Epithelial cell of esophagus (primary cell): ENCODE measurements around the gene IFTAP.
"Not testable (repeated sequence)": the region's sequence is repeated elsewhere in the genome, so short reads cannot be mapped to it uniquely, and the experiment has no call there.

ENCODE experiments used
- DNase-seq: peaks from one replicate; pipeline ENCODE4 v3.0.0; 2010; ENCODE audit warnings: low read depth
- H3K4me3 ChIP-seq: 2 replicates; pipeline ENCODE4 v1.5.1; 2011; ENCODE audit warnings: mild to moderate bottlenecking, low read length, control low read depth
- CTCF ChIP-seq: IDR thresholded peaks from 2 replicates; pipeline ENCODE4 v1.5.1; 2011; ENCODE audit warnings: low read depth, mild to moderate bottlenecking, low read length, control low read depth, inconsistent platforms; ENCODE audit not compliant: insufficient read depth; ENCODE audit errors: missing control alignments

The IFTAP gene

GRCh38 chr11:36594316-36594989 is at the start of gene IFTAP:
Gene IFTAP (plus strand): TSS chr11:36594502. CDS start chr11:36610104, 15,602 bp downstream.
- peak; percentile 92 for DNase-seq
- no peak for TF ChIP-seq CTCF
- H3K4me3 ChIP-seq: peak within 1 kb of the TSS; percentile 71

- H3K4me3 ChIP-seq: no peak overlapping the region
- DNase-seq: no peak
- TF ChIP-seq CTCF: no peak
These were observed 43.8 kb upstream of the IFTAP start for GRCh38 chr11:36550385-36551115.

- not testable (repeated sequence) for DNase-seq
These were observed 36.9 kb upstream of the IFTAP start for GRCh38 chr11:36557390-36557789.

GRCh38 chr11:36557991-36558390 is 36.3 kb upstream of the IFTAP start:
- peak; percentile 18 for DNase-seq
- TF ChIP-seq CTCF: no peak
- no peak overlapping the region for H3K4me3 ChIP-seq

More at GRCh38 chr11:36557390-36557789, 36.9 kb upstream of the IFTAP start:
- H3K4me3 ChIP-seq: not testable (repeated sequence)

GRCh38 chr11:36558571-36559413 is 35.5 kb upstream of the IFTAP start:
- no peak for TF ChIP-seq CTCF
- DNase-seq: no peak
- H3K4me3 ChIP-seq: no peak overlapping the region

- peak; percentile 65 for DNase-seq
- H3K4me3 ChIP-seq: peak overlapping the region; percentile 23
These were observed 29.8 kb upstream of the IFTAP start for GRCh38 chr11:36564376-36565030.

More at GRCh38 chr11:36564376-36565030, 29.8 kb upstream of the IFTAP start:
- TF ChIP-seq CTCF: peak; percentile 69
